ENCODE measurements around the gene RABGGTA.

DNA sequence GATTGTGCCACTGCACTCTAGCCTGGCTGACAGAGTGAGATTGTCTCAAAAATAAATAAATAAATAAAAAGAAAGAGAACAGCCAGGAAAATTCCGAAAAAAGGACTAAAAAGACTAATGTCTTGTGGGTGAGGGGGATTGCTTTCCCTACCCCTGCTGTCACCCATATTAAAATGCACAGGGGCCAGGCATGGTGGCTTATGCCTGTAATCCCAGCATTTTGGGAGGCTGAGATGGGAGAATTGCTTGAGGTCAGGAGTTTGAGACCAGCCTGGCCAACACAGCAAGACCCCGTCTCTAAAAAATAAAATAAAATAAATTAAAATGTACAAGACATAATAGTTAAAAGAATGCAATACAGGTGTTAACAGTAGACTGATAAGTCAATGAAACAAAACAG lies 22.1 kb upstream of the RABGGTA start:
- no peak for TF ChIP-seq EZH2phosphoT487 (IDR thresholded peaks at IDR 0.05; ENCODE audit: low read length)
- TF ChIP-seq, protein P1, sequence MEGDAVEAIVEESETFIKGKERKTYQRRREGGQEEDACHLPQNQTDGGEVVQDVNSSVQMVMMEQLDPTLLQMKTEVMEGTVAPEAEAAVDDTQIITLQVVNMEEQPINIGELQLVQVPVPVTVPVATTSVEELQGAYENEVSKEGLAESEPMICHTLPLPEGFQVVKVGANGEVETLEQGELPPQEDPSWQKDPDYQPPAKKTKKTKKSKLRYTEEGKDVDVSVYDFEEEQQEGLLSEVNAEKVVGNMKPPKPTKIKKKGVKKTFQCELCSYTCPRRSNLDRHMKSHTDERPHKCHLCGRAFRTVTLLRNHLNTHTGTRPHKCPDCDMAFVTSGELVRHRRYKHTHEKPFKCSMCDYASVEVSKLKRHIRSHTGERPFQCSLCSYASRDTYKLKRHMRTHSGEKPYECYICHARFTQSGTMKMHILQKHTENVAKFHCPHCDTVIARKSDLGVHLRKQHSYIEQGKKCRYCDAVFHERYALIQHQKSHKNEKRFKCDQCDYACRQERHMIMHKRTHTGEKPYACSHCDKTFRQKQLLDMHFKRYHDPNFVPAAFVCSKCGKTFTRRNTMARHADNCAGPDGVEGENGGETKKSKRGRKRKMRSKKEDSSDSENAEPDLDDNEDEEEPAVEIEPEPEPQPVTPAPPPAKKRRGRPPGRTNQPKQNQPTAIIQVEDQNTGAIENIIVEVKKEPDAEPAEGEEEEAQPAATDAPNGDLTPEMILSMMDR (IDR thresholded peaks at IDR 0.05; ENCODE audit: low read length) = no peak
